Colonic mucosa (tissue), 4 donors: ENCODE results near the gene CRAMP1. TPM values are rescaled to one million over a fixed set of nuclear protein-coding genes. Genes with fewer than 3 reads are reported as not detected.
"Not testable (repeated sequence)": the region's sequence is repeated elsewhere in the genome, so short reads cannot be mapped to it uniquely, and the experiment has no call there.

ENCODE experiments used
- DNase-seq: peaks from one replicate; pipeline ENCODE4 v3.0.0-alpha.2; 2020
- H3K27ac ChIP-seq: fragments of 200-600 bp; one replicate; pipeline ENCODE4 v1.8.0; 2021
- H3K27me3 ChIP-seq: fragments of 200-600 bp; one replicate; pipeline ENCODE4 v1.8.0; 2021
- H3K36me3 ChIP-seq: fragments of 200-600 bp; one replicate; pipeline ENCODE4 v1.8.0; 2021
- H3K4me1 ChIP-seq: fragments of 200-600 bp; one replicate; pipeline ENCODE4 v1.8.0; 2021; ENCODE audit warnings: mild to moderate bottlenecking
- H3K4me3 ChIP-seq: fragments of 200-600 bp; one replicate; pipeline ENCODE4 v1.8.0; 2021
- H3K9ac ChIP-seq, 2 donors: one replicate each; pipeline ENCODE4 v1.7.0; 2013; ENCODE audit warnings: control low read depth in 2 of 2, low read depth in 2 of 2, low read length in 2 of 2
- H3K9me3 ChIP-seq: fragments of 200-600 bp; one replicate; pipeline ENCODE4 v1.8.0; 2021
- CTCF ChIP-seq: fragments of 200-600 bp; IDR thresholded peaks from one replicate; pipeline ENCODE4 v1.8.0; 2022; ENCODE audit warnings: antibody characterized with exemption, mild to moderate bottlenecking
- intact Hi-C: fragments of 100-400 bp; cut with DNase I; formaldehyde crosslinking; loops from one replicate; pipeline ENCODE4 v1.14.1; 2022
- total RNA-seq, 2 donors: library from RNA; stranded (reverse); fragmentation: NEBNext Ultra II Directional in 1 of 2; extraction: Animal tissue kit (Norgen Biotek cat#: 25700) in 1 of 2; gene quantifications; one replicate each; pipeline ENCODE4 v1.2.1, GENCODE V29; 2021
- donor health status: healthy.
- donor health status: DM: no; HTN: no; CAD: no.
- donor health status: DM: no; HTN: no; CAD: no.

Gene CRAMP1
- total RNA-seq, 2 donors from 2014 or later = 13.6 to 17.1 TPM

- no peak for TF ChIP-seq CTCF
- no peak for DNase-seq
- H3K9ac ChIP-seq = no peak overlapping the region
- intact Hi-C loops = no loop called here
- no peak overlapping the region for H3K4me3 ChIP-seq
- H3K9me3 ChIP-seq = no peaks in the 10 kb centered on the region
- H3K27me3 ChIP-seq = no peaks in the 10 kb centered on the region
- H3K27ac ChIP-seq = no peak overlapping the region
- no peaks in the 10 kb centered on the region for H3K36me3 ChIP-seq
- no peaks in the 10 kb centered on the region for H3K4me1 ChIP-seq
These were observed 27.2 kb upstream of the CRAMP1 start for GRCh38 chr16:1584926-1585484.

DNA sequence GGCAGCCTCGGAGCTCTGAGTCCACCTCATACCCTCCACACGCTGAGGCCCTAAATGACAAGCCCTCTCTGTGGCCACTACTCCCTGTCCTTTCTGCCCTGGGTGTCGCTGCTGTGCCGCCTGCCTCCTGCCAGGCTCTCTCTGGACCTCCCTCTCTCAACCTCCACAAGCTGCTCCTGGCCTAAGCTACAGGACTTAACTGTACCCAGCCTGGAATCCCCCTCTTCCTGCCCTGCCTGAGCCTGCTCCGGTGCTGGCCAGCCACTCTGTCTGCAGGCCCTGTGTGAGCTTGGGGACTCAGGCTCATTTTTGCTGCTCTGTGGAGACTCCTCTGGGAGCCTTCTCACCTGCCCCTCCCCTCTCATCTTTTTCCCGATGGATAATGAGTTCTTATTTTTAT, 21.8 kb upstream of the CRAMP1 start:
- no peak overlapping the region for H3K27ac ChIP-seq
- no peaks in the 10 kb centered on the region for H3K4me1 ChIP-seq
- H3K4me3 ChIP-seq = no peak overlapping the region
- DNase-seq = no peak
- no peaks in the 10 kb centered on the region for H3K9me3 ChIP-seq
- no peaks in the 10 kb centered on the region for H3K36me3 ChIP-seq
- intact Hi-C loops = no loop called here
- H3K27me3 ChIP-seq = no peaks in the 10 kb centered on the region
- H3K9ac ChIP-seq = no peak overlapping the region
- no peak for TF ChIP-seq CTCF

- TF ChIP-seq CTCF = no peak
- intact Hi-C loops = no loop called here
- Histone ChIP-seq H3K27me3 (no peaks in the 10 kb centered on the region), H3K4me1 (no peaks in the 10 kb centered on the region), H3K9ac (no peak overlapping the region), H3K4me3 (no peak overlapping the region), H3K9me3 (no peaks in the 10 kb centered on the region), H3K36me3 (no peaks in the 10 kb centered on the region), H3K27ac (no peak overlapping the region)
- DNase-seq = no peak
These were observed 21.0 kb upstream of the CRAMP1 start for GRCh38 chr16:1590930-1591705.

GRCh38 chr16:1592446-1592845, 19.7 kb upstream of the CRAMP1 start:
- TF ChIP-seq CTCF = no peak
- Histone ChIP-seq H3K27ac (no peak overlapping the region), H3K4me1 (no peaks in the 10 kb centered on the region), H3K9ac (no peak overlapping the region), H3K36me3 (no peaks in the 10 kb centered on the region), H3K27me3 (no peaks in the 10 kb centered on the region), H3K9me3 (no peaks in the 10 kb centered on the region), H3K4me3 (no peak overlapping the region)
- no peak for DNase-seq
- intact Hi-C loops = no loop called here

GRCh38 chr16:1595511-1595910, 16.6 kb upstream of the CRAMP1 start:
- H3K27ac ChIP-seq, H3K9me3 ChIP-seq, H3K36me3 ChIP-seq, intact Hi-C loops, H3K27me3 ChIP-seq, H3K9ac ChIP-seq, H3K4me3 ChIP-seq, DNase-seq, H3K4me1 ChIP-seq: not testable (repeated sequence)

- Histone ChIP-seq H3K9me3 (no peaks in the 10 kb centered on the region), H3K4me3 (no peak overlapping the region), H3K27ac (no peak overlapping the region), H3K36me3 (no peaks in the 10 kb centered on the region), H3K27me3 (no peaks in the 10 kb centered on the region), H3K4me1 (no peaks in the 10 kb centered on the region), H3K9ac (no peak overlapping the region)
- DNase-seq = no peak
- intact Hi-C loops = no loop called here
- TF ChIP-seq CTCF = no peak
These were observed 15.6 kb upstream of the CRAMP1 start for GRCh38 chr16:1596516-1596915.
